Osteoblast (primary cell): ENCODE measurements around the gene VAV2. TPM values are rescaled to one million over a fixed set of nuclear protein-coding genes. Genes with fewer than 3 reads are reported as not detected.

Experiments
- DNase-seq: peaks from one replicate; pipeline ENCODE4 v3.0.0; 2011; ENCODE audit warnings: low spot score, mixed read lengths; ENCODE audit not compliant: insufficient read length; ENCODE audit errors: missing footprints
- H2AFZ ChIP-seq: 2 replicates; pipeline ENCODE4 v1.6.0; 2011; ENCODE audit warnings: mild to moderate bottlenecking, low read length
- H3K27ac ChIP-seq: 2 replicates; pipeline ENCODE4 v1.5.1; 2011; ENCODE audit warnings: mild to moderate bottlenecking, low read depth, low read length, moderate library complexity
- H3K27me3 ChIP-seq: 2 replicates; pipeline ENCODE4 v1.6.0; 2012; ENCODE audit warnings: mild to moderate bottlenecking, control low read depth, inconsistent platforms, low read length, moderate library complexity; ENCODE audit not compliant: insufficient read depth
- H3K36me3 ChIP-seq: 2 replicates; pipeline ENCODE4 v1.5.1; 2011; ENCODE audit warnings: mild to moderate bottlenecking, low read length, control low read depth, moderate library complexity; ENCODE audit not compliant: insufficient read depth
- H3K4me1 ChIP-seq: 2 replicates; pipeline ENCODE4 v1.5.1; 2011; ENCODE audit warnings: mild to moderate bottlenecking, low read length, control low read depth, moderate library complexity; ENCODE audit not compliant: insufficient read depth
- H3K4me2 ChIP-seq: 2 replicates; pipeline ENCODE4 v1.6.0; 2011; ENCODE audit warnings: mild to moderate bottlenecking, low read length; ENCODE audit not compliant: insufficient read depth
- H3K4me3 ChIP-seq: fragments of 200-600 bp; sonication (generic); 3 replicates; pipeline ENCODE4 v1.5.1; 2012; ENCODE audit warnings: mild to moderate bottlenecking, low read length, inconsistent platforms; ENCODE audit not compliant: insufficient read depth
- H3K79me2 ChIP-seq: 2 replicates; pipeline ENCODE4 v1.6.0; 2012; ENCODE audit warnings: mild to moderate bottlenecking, low read length, control low read depth, inconsistent platforms; ENCODE audit not compliant: insufficient read depth
- H3K9me3 ChIP-seq: 2 replicates; pipeline ENCODE4 v1.5.1; 2011; ENCODE audit warnings: low read depth, low read length, control low read depth
- H4K20me1 ChIP-seq: 2 replicates; pipeline ENCODE4 v1.6.0; 2012; ENCODE audit warnings: mild to moderate bottlenecking, low read length, control low read depth; ENCODE audit not compliant: insufficient read depth
- CTCF ChIP-seq: IDR thresholded peaks from 2 replicates; pipeline ENCODE4 v1.5.1; 2011; ENCODE audit warnings: mild to moderate bottlenecking, low read depth, low read length, moderate library complexity; ENCODE audit errors: extremely low read depth
- total RNA-seq: library from RNA; depleted of rRNA; stranded (reverse); fragments of >200 nt; gene quantifications from 2 replicates; pipeline ENCODE4 v1.2.3, GENCODE V29; 2012

Gene VAV2
- total RNA-seq, 1 donor: 8.0 TPM

DNA sequence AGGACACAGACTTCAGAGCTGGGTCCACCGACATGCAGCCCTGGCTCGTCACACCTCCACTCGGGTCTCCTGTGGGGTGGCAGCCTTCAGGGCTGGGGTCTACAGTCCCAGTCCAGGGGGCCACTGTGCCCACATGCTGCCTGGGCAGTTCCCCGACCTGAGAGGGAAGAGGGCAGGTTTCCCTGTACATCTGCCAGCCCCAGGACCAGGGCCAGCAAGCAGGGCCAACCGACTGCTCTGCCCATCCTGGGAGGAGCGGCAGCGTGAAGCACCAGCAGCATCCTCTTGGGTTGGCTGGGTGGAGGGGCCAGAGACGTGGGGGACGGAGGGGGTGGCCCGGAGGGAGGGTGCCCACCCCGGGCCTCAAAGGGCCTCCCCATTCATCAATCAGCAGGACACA lies 133.4 kb downstream of the VAV2 start:
- peaks cover 6% of the 10 kb centered on the region for H3K4me1 ChIP-seq
- no peak overlapping the region for H3K4me2 ChIP-seq
- peaks cover 28% of the 10 kb centered on the region for H3K79me2 ChIP-seq
- DNase-seq: no peak
- H3K27ac ChIP-seq: no peak overlapping the region
- H3K36me3 ChIP-seq: peaks cover 10% of the 10 kb centered on the region
- no peak for TF ChIP-seq CTCF
- H4K20me1 ChIP-seq: peaks cover 27% of the 10 kb centered on the region
- H3K9me3 ChIP-seq: no peaks in the 10 kb centered on the region
- no peaks in the 10 kb centered on the region for H3K27me3 ChIP-seq
- no peak overlapping the region for H3K4me3 ChIP-seq
- H2AFZ ChIP-seq: no peak overlapping the region

GRCh38 chr9:133857639-133858038 lies 134.5 kb downstream of the VAV2 start:
- peaks cover 30% of the 10 kb centered on the region for H4K20me1 ChIP-seq
- H3K27ac ChIP-seq: no peak overlapping the region
- H3K4me1 ChIP-seq: peaks cover 6% of the 10 kb centered on the region
- H3K79me2 ChIP-seq: peaks cover 24% of the 10 kb centered on the region
- H3K27me3 ChIP-seq: no peaks in the 10 kb centered on the region
- DNase-seq: no peak
- H2AFZ ChIP-seq: no peak overlapping the region
- H3K36me3 ChIP-seq: peaks cover 10% of the 10 kb centered on the region
- no peaks in the 10 kb centered on the region for H3K9me3 ChIP-seq
- TF ChIP-seq CTCF: no peak
- H3K4me2 ChIP-seq: no peak overlapping the region
- no peak overlapping the region for H3K4me3 ChIP-seq

DNA sequence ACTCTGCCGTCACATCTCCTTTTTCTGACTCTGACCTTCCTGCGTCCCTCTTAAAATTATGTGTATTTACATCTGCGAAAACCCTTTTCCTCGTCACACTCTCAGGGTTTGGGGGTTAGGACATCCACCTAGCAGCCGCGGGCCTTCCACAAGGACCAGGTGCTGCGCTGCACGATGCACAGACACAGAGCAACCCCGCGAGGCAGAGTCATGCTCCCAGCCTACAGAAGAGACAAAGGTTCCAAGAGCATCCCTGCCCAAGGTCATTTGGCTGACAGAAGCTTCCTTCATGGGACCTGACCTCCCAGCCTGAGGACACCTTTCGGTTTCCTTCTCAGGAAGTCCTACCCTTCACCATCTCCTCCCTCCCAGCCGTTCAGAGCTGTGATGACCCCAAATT lies 135.3 kb downstream of the VAV2 start:
- peaks cover 18% of the 10 kb centered on the region for H3K79me2 ChIP-seq
- H4K20me1 ChIP-seq: peaks cover 21% of the 10 kb centered on the region

More for the DNA sequence above, 135.3 kb downstream of the VAV2 start:
- no peaks in the 10 kb centered on the region for H3K9me3 ChIP-seq
- peaks cover 6% of the 10 kb centered on the region for H3K4me1 ChIP-seq
- H3K4me3 ChIP-seq: no peak overlapping the region
- TF ChIP-seq CTCF: no peak
- H2AFZ ChIP-seq: no peak overlapping the region
- H3K4me2 ChIP-seq: no peak overlapping the region
- peak overlapping the region; percentile 56 for H3K27ac ChIP-seq
- no peak for DNase-seq
- peaks cover 10% of the 10 kb centered on the region for H3K36me3 ChIP-seq
- H3K27me3 ChIP-seq: no peaks in the 10 kb centered on the region
